Stimulated activated memory B cell treated with anti-CD40 and anti-IgM and Interleukin-4, amounts not matched to agents 10 μg/mL and 1 μg/mL and 100 μg/mL, for 72 hours (primary cell): ENCODE data around the gene SOX21.
"Not testable (repeated sequence)": the region's sequence is repeated elsewhere in the genome, so short reads cannot be mapped to it uniquely, and the experiment has no call there.

Source experiments
- ATAC-seq: fragments of 150-1000 bp; cut with Tn5 transposase; 2 replicates; pipeline ENCODE4 v1.10.0; 2021
- H3K27ac Mint-ChIP-seq: one replicate; pipeline ENCODE4 v1.8.0; 2022; ENCODE audit warnings: mild to moderate bottlenecking, mixed read lengths
- H3K27me3 Mint-ChIP-seq: one replicate; pipeline ENCODE4 v1.8.0; 2022; ENCODE audit warnings: mixed read lengths
- H3K36me3 Mint-ChIP-seq: one replicate; pipeline ENCODE4 v1.8.0; 2022; ENCODE audit warnings: mixed read lengths
- H3K4me1 Mint-ChIP-seq: one replicate; pipeline ENCODE4 v1.8.0; 2022; ENCODE audit warnings: mixed read lengths
- H3K4me3 Mint-ChIP-seq: one replicate; pipeline ENCODE4 v1.8.0; 2022; ENCODE audit warnings: mild to moderate bottlenecking, moderate library complexity, mixed read lengths
- H3K9me3 Mint-ChIP-seq: one replicate; pipeline ENCODE4 v1.8.0; 2022; ENCODE audit warnings: mixed read lengths

Gene SOX21

GRCh38 chr13:94712287-94712811 is at the start of gene SOX21:
Gene SOX21 (minus strand): TSS chr13:94712545. CDS start chr13:94712049, 496 bp downstream.
- H3K27ac Mint-ChIP-seq, result no peak within 1 kb of the TSS
- H3K27me3 Mint-ChIP-seq, result peaks cover 61% of the 10 kb centered on the region
- no peaks in the 10 kb centered on the region for H3K36me3 Mint-ChIP-seq
- no peaks in the 10 kb centered on the region for H3K9me3 Mint-ChIP-seq
- no peak for ATAC-seq
- peaks cover 6% of the 10 kb centered on the region for H3K4me1 Mint-ChIP-seq
- peak within 1 kb of the TSS; percentile 9 for H3K4me3 Mint-ChIP-seq

DNA sequence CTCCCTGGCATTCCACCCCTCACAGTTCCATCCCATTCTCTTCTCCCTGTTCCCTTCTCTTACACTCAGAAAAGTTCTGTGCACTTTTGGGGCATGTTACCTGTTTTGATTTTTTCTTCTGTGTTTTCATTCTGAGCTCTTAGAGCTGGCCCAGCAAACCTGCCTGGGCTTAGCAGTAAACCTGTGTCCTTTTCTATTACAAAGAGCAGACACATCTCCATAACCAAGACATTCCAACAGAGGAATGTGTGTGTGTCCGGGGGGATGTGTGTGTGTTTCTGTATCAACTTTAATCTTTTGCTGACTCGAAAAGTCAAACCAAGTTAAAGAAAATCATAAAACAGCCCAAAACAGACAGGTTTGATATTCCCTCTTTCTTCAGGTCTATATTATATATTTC is 49.1 kb upstream of the SOX21 start:
- Mint-ChIP-seq H3K9me3 (no peaks in the 10 kb centered on the region), H3K4me1 (no peaks in the 10 kb centered on the region), H3K27ac (no peak overlapping the region), H3K36me3 (no peaks in the 10 kb centered on the region), H3K27me3 (no peaks in the 10 kb centered on the region), H3K4me3 (no peak overlapping the region)
- ATAC-seq, result no peak

GRCh38 chr13:94759120-94759728 is 46.9 kb upstream of the SOX21 start:
- Mint-ChIP-seq H3K27ac (no peak overlapping the region), H3K9me3 (no peaks in the 10 kb centered on the region), H3K4me3 (no peak overlapping the region), H3K4me1 (no peaks in the 10 kb centered on the region), H3K27me3 (no peaks in the 10 kb centered on the region), H3K36me3 (no peaks in the 10 kb centered on the region)
- ATAC-seq, result no peak

DNA sequence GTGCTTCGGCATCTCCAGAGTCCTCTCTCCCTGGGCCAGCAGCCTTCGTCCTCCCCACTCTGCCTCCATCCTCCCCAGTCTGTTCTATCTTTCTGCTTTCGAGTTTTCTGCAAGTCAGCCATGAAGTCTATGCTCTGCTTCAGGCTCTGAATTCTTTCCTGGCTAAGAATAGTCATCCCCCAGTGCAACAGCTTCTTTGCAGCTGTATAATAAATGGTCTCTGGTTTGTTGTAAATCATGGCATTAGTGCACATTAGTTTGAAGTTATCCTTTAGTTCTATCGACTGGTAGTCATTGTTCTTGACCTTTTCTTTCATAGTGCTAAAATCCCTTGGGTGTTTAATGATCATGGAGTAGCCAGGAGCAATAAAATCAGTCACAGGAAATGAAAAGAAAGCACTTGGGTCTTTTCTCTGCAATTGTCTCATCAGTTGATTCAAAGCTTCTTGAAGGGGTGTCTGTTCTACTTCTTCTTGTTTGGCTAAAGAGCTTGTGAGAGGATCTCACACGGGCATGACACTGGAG is 46.2 kb upstream of the SOX21 start:
- no peak overlapping the region for H3K4me3 Mint-ChIP-seq
- H3K36me3 Mint-ChIP-seq, result no peaks in the 10 kb centered on the region
- no peak overlapping the region for H3K27ac Mint-ChIP-seq
- no peaks in the 10 kb centered on the region for H3K4me1 Mint-ChIP-seq
- no peaks in the 10 kb centered on the region for H3K9me3 Mint-ChIP-seq
- no peak for ATAC-seq
- H3K27me3 Mint-ChIP-seq, result no peaks in the 10 kb centered on the region

- Mint-ChIP-seq H3K4me1 (no peaks in the 10 kb centered on the region), H3K27me3 (no peaks in the 10 kb centered on the region), H3K27ac (no peak overlapping the region), H3K4me3 (no peak overlapping the region), H3K36me3 (no peaks in the 10 kb centered on the region), H3K9me3 (no peaks in the 10 kb centered on the region)
- ATAC-seq, result no peak
These were observed 41.0 kb upstream of the SOX21 start for GRCh38 chr13:94753327-94753726.

- Mint-ChIP-seq H3K4me1 (no peaks in the 10 kb centered on the region), H3K27me3 (no peaks in the 10 kb centered on the region), H3K4me3 (no peak overlapping the region), H3K27ac (no peak overlapping the region), H3K9me3 (no peaks in the 10 kb centered on the region), H3K36me3 (no peaks in the 10 kb centered on the region)
- no peak for ATAC-seq
These were observed 36.8 kb upstream of the SOX21 start for GRCh38 chr13:94749162-94749561.

DNA sequence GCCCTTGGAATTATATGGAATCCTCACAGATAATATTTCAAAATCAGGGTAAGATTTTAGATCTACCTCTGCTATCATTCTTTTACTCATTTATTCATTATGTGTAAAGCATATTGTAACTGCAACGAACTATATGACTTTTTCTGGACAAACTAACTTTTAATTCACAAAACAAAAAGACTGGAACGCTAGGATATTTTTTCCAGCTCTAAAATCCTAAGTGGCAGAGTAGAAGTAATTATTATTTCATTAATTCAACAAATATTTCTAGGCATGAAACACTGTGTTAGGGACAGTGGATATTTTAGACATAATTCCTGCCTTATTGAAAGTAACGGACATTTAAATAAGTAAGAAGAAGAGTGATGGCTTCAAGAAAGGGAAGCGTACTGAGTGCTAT is 26.9 kb upstream of the SOX21 start:
- Mint-ChIP-seq H3K27ac (no peak overlapping the region), H3K36me3 (no peaks in the 10 kb centered on the region), H3K9me3 (peaks cover 3% of the 10 kb centered on the region), H3K27me3 (no peaks in the 10 kb centered on the region), H3K4me3 (no peak overlapping the region), H3K4me1 (no peaks in the 10 kb centered on the region)
- no peak for ATAC-seq

DNA sequence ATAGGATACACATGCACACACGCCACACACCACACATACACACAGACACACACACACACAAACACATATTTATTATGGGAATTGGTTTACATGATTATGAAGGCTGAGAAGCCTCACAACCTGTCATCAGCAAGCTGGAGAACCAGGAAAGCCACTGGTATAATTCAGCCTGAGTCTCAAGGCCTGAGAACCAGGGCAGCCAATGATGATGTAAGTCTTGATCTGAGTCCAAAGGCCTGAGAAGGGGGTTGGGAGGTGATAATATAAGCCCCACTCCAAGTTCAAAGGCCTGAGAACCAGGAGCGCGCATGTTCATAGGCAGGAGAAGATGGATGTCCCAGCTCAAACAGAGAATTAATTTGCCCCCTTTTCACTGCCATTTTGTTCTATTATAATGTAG is 18.7 kb upstream of the SOX21 start:
- Mint-ChIP-seq H3K4me1 (no peaks in the 10 kb centered on the region), H3K36me3 (no peaks in the 10 kb centered on the region), H3K4me3 (no peak overlapping the region), H3K27ac (no peak overlapping the region), H3K9me3 (peaks cover 11% of the 10 kb centered on the region), H3K27me3 (no peaks in the 10 kb centered on the region)
- no peak for ATAC-seq

DNA sequence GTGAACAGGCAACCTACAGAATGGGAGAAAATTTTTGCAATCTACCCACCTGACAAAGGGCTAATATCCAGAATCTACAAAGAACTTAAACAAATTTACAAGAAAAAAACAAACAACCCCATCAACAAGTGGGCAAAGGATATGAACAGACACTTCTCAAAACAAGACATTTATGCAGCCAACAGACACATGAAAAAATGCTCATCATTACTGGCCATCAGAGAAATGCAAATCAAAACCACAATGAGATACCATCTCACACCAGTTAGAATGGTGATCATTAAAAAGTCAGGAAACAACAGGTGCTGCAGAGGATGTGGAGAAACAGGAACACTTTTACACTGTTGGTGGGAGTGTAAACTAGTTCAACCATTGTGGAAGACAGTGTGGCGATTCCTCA is 17.6 kb upstream of the SOX21 start:
- H3K36me3 Mint-ChIP-seq, H3K27ac Mint-ChIP-seq, H3K4me3 Mint-ChIP-seq, H3K27me3 Mint-ChIP-seq, H3K4me1 Mint-ChIP-seq, ATAC-seq: not testable (repeated sequence)
- peaks cover 11% of the 10 kb centered on the region for H3K9me3 Mint-ChIP-seq

GRCh38 chr13:94726425-94726824 is 14.1 kb upstream of the SOX21 start:
- peaks cover 9% of the 10 kb centered on the region for H3K9me3 Mint-ChIP-seq
- no peak overlapping the region for H3K4me3 Mint-ChIP-seq
- H3K27ac Mint-ChIP-seq, result no peak overlapping the region
- ATAC-seq, result no peak
- H3K4me1 Mint-ChIP-seq, result no peaks in the 10 kb centered on the region
- no peaks in the 10 kb centered on the region for H3K36me3 Mint-ChIP-seq
- H3K27me3 Mint-ChIP-seq, result no peaks in the 10 kb centered on the region

GRCh38 chr13:94722609-94723345 is 10.4 kb upstream of the SOX21 start:
- no peak for ATAC-seq
- H3K27ac Mint-ChIP-seq, result no peak overlapping the region
- no peaks in the 10 kb centered on the region for H3K36me3 Mint-ChIP-seq
- no peak overlapping the region for H3K4me3 Mint-ChIP-seq
- H3K4me1 Mint-ChIP-seq, result no peaks in the 10 kb centered on the region
- no peaks in the 10 kb centered on the region for H3K9me3 Mint-ChIP-seq
- H3K27me3 Mint-ChIP-seq, result peaks cover 15% of the 10 kb centered on the region

GRCh38 chr13:94718697-94719096 is 6.4 kb upstream of the SOX21 start:
- H3K4me3 Mint-ChIP-seq, result not testable (repeated sequence)
- H3K27me3 Mint-ChIP-seq, result peaks cover 43% of the 10 kb centered on the region

GRCh38 chr13:94717916-94718315 is 5.6 kb upstream of the SOX21 start:
- no peaks in the 10 kb centered on the region for H3K4me1 Mint-ChIP-seq
- no peak overlapping the region for H3K4me3 Mint-ChIP-seq
- H3K9me3 Mint-ChIP-seq, result no peaks in the 10 kb centered on the region
- no peaks in the 10 kb centered on the region for H3K36me3 Mint-ChIP-seq
- ATAC-seq, result no peak
- peaks cover 49% of the 10 kb centered on the region for H3K27me3 Mint-ChIP-seq
- no peak overlapping the region for H3K27ac Mint-ChIP-seq

More at GRCh38 chr13:94718697-94719096, 6.4 kb upstream of the SOX21 start:
- H3K36me3 Mint-ChIP-seq, ATAC-seq, H3K9me3 Mint-ChIP-seq, H3K4me1 Mint-ChIP-seq, H3K27ac Mint-ChIP-seq: not testable (repeated sequence)

DNA sequence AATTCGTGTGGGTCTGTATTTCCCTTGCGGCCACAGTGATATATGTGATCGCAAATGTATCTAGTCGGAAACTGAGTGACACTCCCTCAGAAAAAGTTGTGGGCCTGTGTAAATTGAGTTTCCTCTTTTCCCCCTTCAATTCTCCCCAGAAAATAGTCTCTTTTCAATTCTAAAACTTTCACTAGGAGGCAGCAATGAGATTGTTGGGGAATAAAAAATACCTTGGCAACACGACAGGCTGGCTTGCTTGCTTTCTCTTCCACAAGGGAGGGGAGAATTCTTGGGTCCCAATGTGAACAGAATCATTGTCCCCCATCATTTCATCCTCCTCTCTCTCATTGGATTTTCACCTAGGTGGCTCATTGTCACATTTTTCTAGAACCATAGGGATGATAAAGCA is 3.7 kb upstream of the SOX21 start:
- Mint-ChIP-seq H3K9me3 (no peaks in the 10 kb centered on the region), H3K4me1 (no peaks in the 10 kb centered on the region), H3K36me3 (no peaks in the 10 kb centered on the region), H3K27me3 (peaks cover 51% of the 10 kb centered on the region), H3K27ac (no peak overlapping the region), H3K4me3 (no peak overlapping the region)
- ATAC-seq, result no peak

- Mint-ChIP-seq H3K4me1 (no peaks in the 10 kb centered on the region), H3K4me3 (no peak overlapping the region), H3K9me3 (no peaks in the 10 kb centered on the region), H3K36me3 (no peaks in the 10 kb centered on the region), H3K27ac (no peak overlapping the region), H3K27me3 (peaks cover 56% of the 10 kb centered on the region)
- ATAC-seq, result no peak
These were observed 1.3 kb upstream of the SOX21 start for GRCh38 chr13:94713561-94714182.
